C4-2B (cell line): ENCODE measurements around the gene SOX18.

ENCODE experiments used
- CTCF ChIP-seq: fragments of 450-650 bp; conservative IDR thresholded peaks from 2 replicates; pipeline ENCODE4 v1.5.1; 2017; ENCODE audit warnings: mild to moderate bottlenecking
- ZFX ChIP-seq: fragments of 450-650 bp; IDR thresholded peaks from 2 replicates; pipeline ENCODE4 v1.6.1; 2017

GRCh38 chr20:64080013-64080812, 30.8 kb upstream of the SOX18 start, which contains the start of gene OPRL1:
- no peak for TF ChIP-seq CTCF
- no peak for TF ChIP-seq ZFX
